CD4-positive, alpha-beta T cell (primary cell): ENCODE measurements around the gene NR2F2. TPM values are rescaled to one million over a fixed set of nuclear protein-coding genes. Genes with fewer than 3 reads are reported as not detected.

Experiments used
- ATAC-seq: fragments of 200-7000 bp; cut with Tn5 transposase; one replicate; pipeline ENCODE4 v1.10.0; 2022; ENCODE audit warnings: mild to moderate bottlenecking; ENCODE audit not compliant: poor library complexity
- CTCF ChIA-PET: fragments of 350-600 bp; sonication (Branson Sonifier 250); formaldehyde crosslinking; loops from one replicate; lab custom pipeline; 2021; ENCODE audit warnings: antibody characterized with exemption, inconsistent platforms; lab: Charles Lee
- POLR2A ChIA-PET: fragments of 350-600 bp; sonication (Branson Sonifier 250); formaldehyde crosslinking; loops from one replicate; lab custom pipeline; 2021; ENCODE audit warnings: antibody characterized with exemption, inconsistent platforms; lab: Charles Lee
- DNase-seq, 14 experiments: peaks; one replicate each; pipeline ENCODE4 v3.0.0-alpha.2; 2013 to 2020; ENCODE audit warnings: mixed read lengths in 2 of 14
- H3K27ac ChIP-seq, 2 donors: one replicate each; pipeline versions ENCODE4 v1.5.1 to v1.7.0; 2013; ENCODE audit warnings: low read length in 2 of 2, low read depth in 1 of 2, mild to moderate bottlenecking in 1 of 2
- H3K27me3 ChIP-seq, 2 experiments: 1 replicate in 1 of 2; 2 replicates in 1 of 2; pipeline versions ENCODE4 v1.6.1 to v1.7.0; 2013; ENCODE audit warnings: low read length in 2 of 2, control low read depth in 1 of 2, mild to moderate bottlenecking in 1 of 2, moderate library complexity in 1 of 2; ENCODE audit not compliant: insufficient read depth in 2 of 2, control insufficient read depth in 1 of 2
- H3K36me3 ChIP-seq: one replicate; pipeline ENCODE4 v1.6.1; 2013; ENCODE audit warnings: low read length, control low read depth; ENCODE audit not compliant: insufficient read depth
- H3K4me1 ChIP-seq: one replicate; pipeline ENCODE4 v1.6.1; 2013; ENCODE audit warnings: low read length, control low read depth; ENCODE audit not compliant: insufficient read depth
- H3K4me3 ChIP-seq: one replicate; pipeline ENCODE4 v1.5.1; 2013; ENCODE audit warnings: mild to moderate bottlenecking, low read length, moderate library complexity
- H3K9me3 ChIP-seq, 2 experiments: 1 replicate in 1 of 2; 2 replicates in 1 of 2; pipeline versions ENCODE4 v1.6.1 to v1.7.0; 2013; ENCODE audit warnings: low read length in 2 of 2, mild to moderate bottlenecking in 2 of 2, control low read depth in 1 of 2, moderate library complexity in 1 of 2; ENCODE audit not compliant: control insufficient read depth in 1 of 2, insufficient read depth in 1 of 2
- H3K27ac Mint-ChIP-seq: one replicate; pipeline ENCODE4 v1.8.0; 2020; ENCODE audit warnings: mixed read lengths
- H3K27me3 Mint-ChIP-seq: one replicate; pipeline ENCODE4 v1.8.0; 2021; ENCODE audit warnings: mixed read lengths
- H3K36me3 Mint-ChIP-seq: one replicate; pipeline ENCODE4 v1.8.0; 2021; ENCODE audit warnings: low read depth, mixed read lengths
- H3K4me1 Mint-ChIP-seq: one replicate; pipeline ENCODE4 v1.8.0; 2021; ENCODE audit warnings: low read depth, mixed read lengths
- H3K4me3 Mint-ChIP-seq: one replicate; pipeline ENCODE4 v1.8.0; 2020; ENCODE audit warnings: mild to moderate bottlenecking, mixed read lengths
- H3K9me3 Mint-ChIP-seq: one replicate; pipeline ENCODE4 v1.8.0; 2020; ENCODE audit warnings: mixed read lengths
- CTCF ChIP-seq: fragments of 200-600 bp; IDR thresholded peaks from one replicate; pipeline ENCODE4 v1.8.0; 2022; ENCODE audit warnings: antibody characterized with exemption, mild to moderate bottlenecking
- intact Hi-C, 2 experiments: fragments of 100-400 bp; cut with DNase I in 1 of 2; cut with micrococcal nuclease in 1 of 2; formaldehyde crosslinking; loops; one replicate each; pipeline versions ENCODE4 v1.15.1 to v1.9.0; 2023 to 2025; cut with DNase I, micrococcal nuclease
- total RNA-seq, 174 experiments: library from RNA in 2 of 174; stranded (reverse) in 2 of 174; gene quantifications; one replicate each; pipeline ENCODE4 v1.2.3 and lab custom pipeline; 2021 to 2026

NR2F2 gene
- total RNA-seq, 2 experiments from 2014 or later, result not detected

- H3K9me3 Mint-ChIP-seq, result peaks cover 4% of the 10 kb centered on the region
- H3K4me1 Mint-ChIP-seq, result no peaks in the 10 kb centered on the region
- ChIA-PET POLR2A (no interaction called here), CTCF (no interaction called here)
- Histone ChIP-seq H3K4me3 (no peak overlapping the region), H3K4me1 (no peaks in the 10 kb centered on the region), H3K27ac (no peak overlapping the region), H3K36me3 (no peaks in the 10 kb centered on the region), H3K9me3 (peaks cover 4 to 10% of the 10 kb centered on the region in 2 experiments), H3K27me3 (no peaks in the 10 kb centered on the region)
- no peaks in the 10 kb centered on the region for H3K36me3 Mint-ChIP-seq
- no peak overlapping the region for H3K27ac Mint-ChIP-seq
- intact Hi-C loops, result no loop called here
- no peak overlapping the region for H3K4me3 Mint-ChIP-seq
- H3K27me3 Mint-ChIP-seq, result peaks cover 12% of the 10 kb centered on the region
- DNase-seq, result no peak
- ATAC-seq, result no peak
- no peak for TF ChIP-seq CTCF
Measured at GRCh38 chr15:96298217-96298616, 32.3 kb upstream of the NR2F2 start.

- Histone ChIP-seq H3K36me3 (no peaks in the 10 kb centered on the region), H3K4me3 (no peak overlapping the region), H3K27ac (no peak overlapping the region), H3K9me3 (peaks cover 8 to 10% of the 10 kb centered on the region in 2 experiments), H3K4me1 (no peaks in the 10 kb centered on the region), H3K27me3 (no peaks in the 10 kb centered on the region)
- Mint-ChIP-seq H3K4me3 (no peak overlapping the region), H3K9me3 (peaks cover 1% of the 10 kb centered on the region), H3K36me3 (no peaks in the 10 kb centered on the region), H3K27ac (no peak overlapping the region), H3K4me1 (no peaks in the 10 kb centered on the region), H3K27me3 (peaks cover 8% of the 10 kb centered on the region)
- TF ChIP-seq CTCF, result no peak
- ChIA-PET POLR2A (no interaction called here), CTCF (no interaction called here)
- ATAC-seq (no peak), DNase-seq (no peak)
- intact Hi-C loops, result loop anchor here in 1 of 2 experiments (10.0 kb wide), 1 partner anchor 466 kb away; no protein-coding TSS in a partner anchor
Measured at GRCh38 chr15:96300836-96301235, 29.7 kb upstream of the NR2F2 start.

- no peak for TF ChIP-seq CTCF
- Mint-ChIP-seq H3K4me1 (no peaks in the 10 kb centered on the region), H3K9me3 (peaks cover 2% of the 10 kb centered on the region), H3K4me3 (no peak overlapping the region), H3K27ac (no peak overlapping the region), H3K36me3 (no peaks in the 10 kb centered on the region), H3K27me3 (peaks cover 13% of the 10 kb centered on the region)
- Histone ChIP-seq H3K27me3 (no peaks in the 10 kb centered on the region), H3K4me1 (no peaks in the 10 kb centered on the region), H3K4me3 (no peak overlapping the region), H3K9me3 (peaks cover 5 to 8% of the 10 kb centered on the region in 2 experiments), H3K27ac (no peak overlapping the region), H3K36me3 (no peaks in the 10 kb centered on the region)
- intact Hi-C loops, result loop anchor here in 1 of 2 experiments (10.0 kb wide), 1 partner anchor 469 kb away; no protein-coding TSS in a partner anchor
- ChIA-PET POLR2A (no interaction called here), CTCF (no interaction called here)
- ATAC-seq, result no peak
- DNase-seq, result no peak
Measured at GRCh38 chr15:96303503-96304056, 26.9 kb upstream of the NR2F2 start.
